NCI-H2107 (cell line): Measurements from ENCODE around the gene BLM.

Experiments
- DNase-seq: peaks from one replicate; lab custom pipeline; 2025; lab: John Stamatoyannopoulos, UW

BLM gene

GRCh38 chr15:90790561-90790960 lies 73.4 kb downstream of the BLM start:
- no peak for DNase-seq

GRCh38 chr15:90794538-90794937 lies 77.4 kb downstream of the BLM start:
- no peak for DNase-seq

GRCh38 chr15:90799639-90800170 lies 82.6 kb downstream of the BLM start:
- DNase-seq, result no peak

- no peak for DNase-seq
Measured at GRCh38 chr15:90801803-90802202, 84.7 kb downstream of the BLM start.

GRCh38 chr15:90807074-90807785 lies 90.1 kb downstream of the BLM start:
- no peak for DNase-seq

- DNase-seq, result no peak
Measured at GRCh38 chr15:90807786-90808086, 90.6 kb downstream of the BLM start.

- no peak for DNase-seq
Measured at GRCh38 chr15:90808517-90809235, 91.5 kb downstream of the BLM start.

- DNase-seq, result no peak
Measured at GRCh38 chr15:90809536-90809935, 92.4 kb downstream of the BLM start.

- DNase-seq, result no peak
Measured at GRCh38 chr15:90810354-90810753, 93.2 kb downstream of the BLM start.

- DNase-seq, result no peak
Measured at GRCh38 chr15:90812171-90812957, 95.2 kb downstream of the BLM start.

- no peak for DNase-seq
Measured at GRCh38 chr15:90812958-90813265, 95.8 kb downstream of the BLM start.

- no peak for DNase-seq
Measured at GRCh38 chr15:90813796-90814190, 96.6 kb downstream of the BLM start.

- no peak for DNase-seq
Measured at GRCh38 chr15:90814191-90814821, 97.2 kb downstream of the BLM start.

GRCh38 chr15:90816401-90817116 lies 99.4 kb downstream of the BLM start:
- DNase-seq, result no peak

- no peak for DNase-seq
Measured at GRCh38 chr15:90817117-90818057, 100.2 kb downstream of the BLM start.

- peak; percentile 25 for DNase-seq
Measured at GRCh38 chr15:90818251-90819210, 101.4 kb downstream of the BLM start.

GRCh38 chr15:90819390-90819789 lies 102.2 kb downstream of the BLM start:
- no peak for DNase-seq

GRCh38 chr15:90819850-90820249 lies 102.7 kb downstream of the BLM start:
- DNase-seq, result no peak

- DNase-seq, result no peak
Measured at GRCh38 chr15:90820481-90820880, 103.3 kb downstream of the BLM start.
